IMR-90 (cell line): ENCODE measurements around the gene ECHS1. TPM values are rescaled to one million over a fixed set of nuclear protein-coding genes. Genes with fewer than 3 reads are reported as not detected.

Experiments
- ATAC-seq: fragments of 200-7000 bp; cut with Tn5 transposase; 2 replicates; pipeline ENCODE4 v1.9.1; 2020; ENCODE audit warnings: low read depth, mild to moderate bottlenecking, moderate library complexity
- BruUV-seq: library from RNA; stranded (reverse); fragments of 400-500 nt; replicated peaks from 2 replicates; lab custom pipeline; 2021; lab: Mats Ljungman, UMichigan
- CTCF ChIA-PET: fragments of 300-600 bp; formaldehyde crosslinking; extraction: SDS; loops from one replicate; lab custom pipeline; 2021; ENCODE audit warnings: antibody characterized with exemption; lab: Yijun Ruan, JAX
- POLR2A ChIA-PET: fragments of 300-600 bp; sonication (Branson Sonifier 250); formaldehyde crosslinking; loops from one replicate; lab custom pipeline; 2022; ENCODE audit warnings: antibody characterized with exemption; ENCODE audit not compliant: unreplicated experiment; lab: Charles Lee
- DNase-seq: peaks from one replicate; pipeline ENCODE4 v3.0.0; 2013
- H2AFZ ChIP-seq: replicated peaks from 2 replicates; pipeline ENCODE3; 2013; ENCODE audit warnings: low read length, mild to moderate bottlenecking; ENCODE audit not compliant: poor library complexity
- H2AK5ac ChIP-seq: 2 replicates; pipeline ENCODE4 v1.6.1; 2013; ENCODE audit warnings: low read depth, low read length, inconsistent platforms
- H2AK9ac ChIP-seq: replicated peaks from 2 replicates; pipeline ENCODE3; 2013; ENCODE audit warnings: mild to moderate bottlenecking, low read depth, low read length, moderate library complexity; ENCODE audit not compliant: poor library complexity
- H2BK120ac ChIP-seq: 2 replicates; pipeline ENCODE4 v1.6.1; 2013; ENCODE audit warnings: low read depth, low read length, inconsistent platforms
- H2BK15ac ChIP-seq: 3 replicates; pipeline ENCODE4 v1.6.1; 2013; ENCODE audit warnings: low read depth, low read length, inconsistent platforms
- H2BK20ac ChIP-seq: 2 replicates; pipeline ENCODE4 v1.6.1; 2013; ENCODE audit warnings: low read depth, mild to moderate bottlenecking, inconsistent platforms, low read length, moderate library complexity
- H2BK5ac ChIP-seq: 2 replicates; pipeline ENCODE4 v1.6.1; 2013; ENCODE audit warnings: mild to moderate bottlenecking, low read depth, low read length, inconsistent platforms; ENCODE audit not compliant: poor library complexity, severe bottlenecking
- H3K14ac ChIP-seq: replicated peaks from 2 replicates; pipeline ENCODE4 v1.6.1; 2013; ENCODE audit warnings: low read depth, low read length, inconsistent platforms
- H3K18ac ChIP-seq: 2 replicates; pipeline ENCODE4 v1.6.1; 2013; ENCODE audit warnings: low read depth, low read length, control low read depth
- H3K23ac ChIP-seq: 2 replicates; pipeline ENCODE4 v1.6.1; 2013; ENCODE audit warnings: low read depth, low read length, inconsistent platforms
- H3K27ac ChIP-seq: 2 replicates; pipeline ENCODE4 v1.5.1; 2013; ENCODE audit warnings: mild to moderate bottlenecking, control low read depth, low read length; ENCODE audit not compliant: insufficient read depth
- H3K27me3 ChIP-seq: 2 replicates; pipeline ENCODE4 v1.6.1; 2013; ENCODE audit warnings: low read length; ENCODE audit not compliant: control insufficient read depth, insufficient read depth
- H3K36me3 ChIP-seq: 2 replicates; pipeline ENCODE4 v1.6.1; 2013; ENCODE audit warnings: low read length, mixed read lengths; ENCODE audit not compliant: control insufficient read depth, insufficient read depth
- H3K4ac ChIP-seq: 2 replicates; pipeline ENCODE4 v1.6.1; 2013; ENCODE audit warnings: low read depth, low read length, inconsistent platforms
- H3K4me1 ChIP-seq: 2 replicates; pipeline ENCODE4 v1.6.1; 2013; ENCODE audit warnings: low read length, mixed read lengths; ENCODE audit not compliant: control insufficient read depth, insufficient read depth
- H3K4me2 ChIP-seq: 2 replicates; pipeline ENCODE4 v1.6.1; 2013; ENCODE audit warnings: low read depth, mild to moderate bottlenecking, control low read depth, low read length, moderate library complexity
- H3K4me3 ChIP-seq: 2 replicates; pipeline ENCODE4 v1.5.1; 2013; ENCODE audit warnings: low read depth, mild to moderate bottlenecking, control low read depth, low read length, moderate library complexity; ENCODE audit not compliant: insufficient read depth
- H3K56ac ChIP-seq: 2 replicates; pipeline ENCODE4 v1.6.1; 2013; ENCODE audit warnings: low read length, inconsistent platforms; ENCODE audit not compliant: insufficient read depth; ENCODE audit errors: extremely low read depth
- H3K79me1 ChIP-seq, 2 experiments: 2 replicates each; pipeline ENCODE4 v1.6.1; 2013; ENCODE audit warnings: low read length in 2 of 2, inconsistent platforms in 1 of 2, low read depth in 1 of 2
- H3K9ac ChIP-seq: 2 replicates; pipeline ENCODE4 v1.6.1; 2013; ENCODE audit warnings: low read depth, low read length, control low read depth
- H3K9me1 ChIP-seq: 2 replicates; pipeline ENCODE4 v1.6.1; 2013; ENCODE audit warnings: low read length, inconsistent platforms; ENCODE audit not compliant: insufficient read depth
- H3K9me3 ChIP-seq: 2 replicates; pipeline ENCODE4 v1.6.1; 2013; ENCODE audit warnings: low read length; ENCODE audit not compliant: control insufficient read depth, insufficient read depth
- H4K20me1 ChIP-seq: 2 replicates; pipeline ENCODE4 v1.6.1; 2013; ENCODE audit warnings: low read length, inconsistent platforms; ENCODE audit not compliant: insufficient read depth
- H4K5ac ChIP-seq: 2 replicates; pipeline ENCODE4 v1.6.1; 2013; ENCODE audit warnings: mild to moderate bottlenecking, low read depth, low read length, control low read depth
- H4K8ac ChIP-seq, 2 experiments: 2 replicates each; pipeline ENCODE4 v1.6.1; 2013; ENCODE audit warnings: low read depth in 2 of 2, low read length in 2 of 2, control low read depth in 1 of 2, inconsistent platforms in 1 of 2
- H4K91ac ChIP-seq: 2 replicates; pipeline ENCODE4 v1.6.1; 2013; ENCODE audit warnings: low read depth, low read length, inconsistent platforms; ENCODE audit not compliant: insufficient read depth
- BHLHE40 ChIP-seq: fragments of 150-350 bp; IDR thresholded peaks from 2 replicates; pipeline ENCODE4 v1.6.1; 2016; ENCODE audit warnings: mild to moderate bottlenecking, low read depth, low read length
- CEBPB ChIP-seq: IDR thresholded peaks from 2 replicates; pipeline ENCODE4 v1.6.1; 2012; ENCODE audit warnings: low read depth, low read length, improper control_type of control experiment
- CHD1 ChIP-seq: IDR thresholded peaks from 2 replicates; pipeline ENCODE4 v1.6.1; 2012; ENCODE audit warnings: low read depth, low read length, improper control_type of control experiment
- CTCF ChIP-seq: conservative IDR thresholded peaks from 2 replicates; pipeline ENCODE4 v1.5.1; 2012; ENCODE audit warnings: mild to moderate bottlenecking, low read depth, low read length, improper control_type of control experiment
- ELK1 ChIP-seq: fragments of 150-350 bp; IDR thresholded peaks from 2 replicates; pipeline ENCODE4 v1.6.1; 2016; ENCODE audit warnings: low read depth, mild to moderate bottlenecking, low read length, moderate library complexity, borderline replicate concordance
- FOS ChIP-seq: fragments of 150-350 bp; IDR thresholded peaks from 2 replicates; pipeline ENCODE4 v1.6.1; 2016; ENCODE audit warnings: low read depth, low read length
- MAFK ChIP-seq: IDR thresholded peaks from 2 replicates; pipeline ENCODE4 v1.6.1; 2012; ENCODE audit warnings: low read depth, low read length, improper control_type of control experiment
- MAZ ChIP-seq: IDR thresholded peaks from 2 replicates; pipeline ENCODE4 v1.6.1; 2012; ENCODE audit warnings: low read depth, mild to moderate bottlenecking, low read length, improper control_type of control experiment, moderate library complexity, borderline replicate concordance
- MXI1 ChIP-seq: IDR thresholded peaks from 2 replicates; pipeline ENCODE4 v1.6.1; 2012; ENCODE audit warnings: low read depth, mild to moderate bottlenecking, low read length, moderate library complexity, borderline replicate concordance
- NFE2L2 ChIP-seq: fragments of 150-350 bp; IDR thresholded peaks from 2 replicates; pipeline ENCODE4 v1.6.1; 2016; ENCODE audit warnings: low read depth, mild to moderate bottlenecking, low read length
- POLR2A ChIP-seq: IDR thresholded peaks from 2 replicates; pipeline ENCODE4 v1.6.1; 2012; ENCODE audit warnings: mild to moderate bottlenecking, low read depth, low read length
- RAD21 ChIP-seq: IDR thresholded peaks from 2 replicates; pipeline ENCODE4 v1.6.1; 2012; ENCODE audit warnings: low read length, improper control_type of control experiment
- RCOR1 ChIP-seq: IDR thresholded peaks from 2 replicates; pipeline ENCODE4 v1.6.1; 2012; ENCODE audit warnings: mild to moderate bottlenecking, low read length, improper control_type of control experiment; ENCODE audit not compliant: insufficient replicate concordance
- RFX5 ChIP-seq: IDR thresholded peaks from 2 replicates; pipeline ENCODE4 v1.8.0; 2012; ENCODE audit warnings: low read depth, mild to moderate bottlenecking, low read length, moderate library complexity
- SMC3 ChIP-seq: fragments of 150-350 bp; IDR thresholded peaks from 2 replicates; pipeline ENCODE4 v1.6.1; 2016; ENCODE audit warnings: low read depth, mild to moderate bottlenecking, antibody characterized with exemption, low read length, moderate library complexity
- USF2 ChIP-seq: fragments of 150-350 bp; IDR thresholded peaks from 2 replicates; pipeline ENCODE4 v1.6.1; 2017; ENCODE audit warnings: mild to moderate bottlenecking, antibody characterized with exemption, low read length, low read depth
- WGBS, 2 experiments: methylation state at CpG; one replicate each; pipeline versions ENCODE4 v1.1.5 to v1.1.7; 2013; ENCODE audit warnings: missing lambda C conversion rate in 2 of 2; ENCODE audit not compliant: insufficient read length in 1 of 2; ENCODE audit errors: extremely low coverage in 2 of 2; 5-methylcytosine and 5-hydroxymethylcytosine counted together
- dilution Hi-C: fragments of 300-500 bp; cut with HindIII; formaldehyde crosslinking; loops from one replicate; pipeline ENCODE4 v1.14.3; 2018; ENCODE audit warnings: low sequenced_read_pairs; ENCODE audit not compliant: unreplicated experiment
- in situ Hi-C: fragments of 300-500 bp; cut with MboI; formaldehyde crosslinking; loops from 3 replicates; pipeline ENCODE4 v1.14.3; 2019; ENCODE audit warnings: low sequenced_read_pairs, inconsistent platforms, mixed read lengths
- intact Hi-C: fragments of 100-400 bp; cut with micrococcal nuclease; formaldehyde crosslinking; loops from 2 replicates; pipeline ENCODE4 v1.10.0; 2022
- polyA plus RNA-seq, 3 experiments: library from polyadenylated mRNA; depleted of rRNA; stranded (reverse); fragments of >200 nt; gene quantifications; 2 replicates each; pipeline ENCODE4 v1.2.3, GENCODE V29; 2012; ENCODE audit warnings: low replicate concordance in 1 of 3
- total RNA-seq: library from RNA; depleted of rRNA; stranded (reverse); fragments of >200 nt; gene quantifications from 2 replicates; pipeline ENCODE4 v1.2.3, GENCODE V29; 2012

The ECHS1 gene
- total and polyA plus RNA-seq, 2 of the 4 experiments (the other 2 are of a cell fraction): 60.8 to 84.2 TPM

- Histone ChIP-seq H3K27me3 (peaks cover 20% of the 10 kb centered on the region), H3K9ac (no peak overlapping the region), H2AFZ (no peak overlapping the region), H4K8ac (no peak overlapping the region), H3K27ac (no peak overlapping the region), H2BK120ac (no peak overlapping the region), H3K23ac (no peak overlapping the region), H4K91ac (no peak overlapping the region), H4K5ac (no peak overlapping the region), H3K79me1 (no peaks in the 10 kb centered on the region), H3K56ac (no peak overlapping the region), H2BK20ac (no peak overlapping the region), H2AK9ac (peak overlapping the region; percentile 16), H3K4me3 (no peak overlapping the region), H3K4me1 (no peaks in the 10 kb centered on the region), H3K36me3 (no peaks in the 10 kb centered on the region), H3K18ac (no peak overlapping the region), H3K14ac (no peak overlapping the region), H3K4ac (no peak overlapping the region), H3K9me3 (no peaks in the 10 kb centered on the region), H3K4me2 (no peak overlapping the region), H2AK5ac (no peak overlapping the region), H3K9me1 (no peaks in the 10 kb centered on the region), H2BK15ac (no peak overlapping the region), H4K20me1 (no peaks in the 10 kb centered on the region), H2BK5ac (no peak overlapping the region)
- ChIA-PET POLR2A (no interaction called here), CTCF (no interaction called here)
- ATAC-seq: no peak
- no peak for DNase-seq
- TF ChIP-seq POLR2A (no peak), RFX5 (no peak), NFE2L2 (no peak), USF2 (no peak), RAD21 (no peak), MAFK (no peak), CEBPB (no peak), RCOR1 (no peak), SMC3 (no peak), MAZ (no peak), BHLHE40 (no peak), MXI1 (no peak), ELK1 (no peak), CHD1 (no peak), CTCF (no peak), FOS (no peak)
- BruUV-seq: no TSS peak
- intact Hi-C loops: no loop called here
- WGBS, 2 experiments: no CpG with 5 or more reads among the region's 8 CpGs
- dilution Hi-C loops: no loop called here
- in situ Hi-C loops: no loop called here
Observed at GRCh38 chr10:133342942-133343341, 30.2 kb downstream of the ECHS1 start.
